Coronary artery (tissue), 2 donors: ENCODE measurements around the gene RABIF.

Source experiments
- DNase-seq: peaks from one replicate; pipeline ENCODE4 v3.0.0-alpha.2; 2017; ENCODE audit warnings: low spot score
- H3K27ac ChIP-seq, 2 donors: fragments of 200-600 bp; sonication (generic); one replicate each; pipeline ENCODE4 v1.5.1; 2016 to 2019
- H3K4me3 ChIP-seq: fragments of 200-600 bp; sonication (generic); 2 replicates; pipeline ENCODE4 v1.5.1; 2016; ENCODE audit warnings: mild to moderate bottlenecking, moderate library complexity
- TF ChIP-seq, protein P1 (sequence below): fragments of 200-600 bp; sonication (generic); IDR thresholded peaks from one replicate; pipeline ENCODE4 v1.5.1; 2019; ENCODE audit warnings: antibody characterized with exemption

Gene RABIF

DNA sequence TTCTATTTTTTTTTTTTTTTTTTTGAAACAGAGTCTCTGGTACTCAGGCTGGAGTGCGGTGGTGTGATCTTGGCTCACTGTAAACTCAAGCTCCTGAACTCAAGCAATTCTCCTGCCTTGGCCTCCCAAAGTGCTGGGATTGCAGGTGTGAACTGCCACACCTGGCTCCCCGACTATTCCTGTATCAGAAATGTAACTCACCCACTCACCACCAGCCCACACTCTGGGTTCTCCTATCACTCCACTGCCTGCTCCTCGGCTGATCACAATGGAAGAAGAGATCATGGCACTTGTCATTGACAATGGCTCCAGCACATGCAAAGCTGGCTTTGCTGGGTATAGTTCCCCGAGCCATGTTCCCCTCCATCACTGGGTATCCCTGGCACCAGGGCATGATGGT is 15.9 kb downstream of the RABIF start:
- TF ChIP-seq, protein P1, sequence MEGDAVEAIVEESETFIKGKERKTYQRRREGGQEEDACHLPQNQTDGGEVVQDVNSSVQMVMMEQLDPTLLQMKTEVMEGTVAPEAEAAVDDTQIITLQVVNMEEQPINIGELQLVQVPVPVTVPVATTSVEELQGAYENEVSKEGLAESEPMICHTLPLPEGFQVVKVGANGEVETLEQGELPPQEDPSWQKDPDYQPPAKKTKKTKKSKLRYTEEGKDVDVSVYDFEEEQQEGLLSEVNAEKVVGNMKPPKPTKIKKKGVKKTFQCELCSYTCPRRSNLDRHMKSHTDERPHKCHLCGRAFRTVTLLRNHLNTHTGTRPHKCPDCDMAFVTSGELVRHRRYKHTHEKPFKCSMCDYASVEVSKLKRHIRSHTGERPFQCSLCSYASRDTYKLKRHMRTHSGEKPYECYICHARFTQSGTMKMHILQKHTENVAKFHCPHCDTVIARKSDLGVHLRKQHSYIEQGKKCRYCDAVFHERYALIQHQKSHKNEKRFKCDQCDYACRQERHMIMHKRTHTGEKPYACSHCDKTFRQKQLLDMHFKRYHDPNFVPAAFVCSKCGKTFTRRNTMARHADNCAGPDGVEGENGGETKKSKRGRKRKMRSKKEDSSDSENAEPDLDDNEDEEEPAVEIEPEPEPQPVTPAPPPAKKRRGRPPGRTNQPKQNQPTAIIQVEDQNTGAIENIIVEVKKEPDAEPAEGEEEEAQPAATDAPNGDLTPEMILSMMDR, result no peak
- Histone ChIP-seq H3K27ac (no peak overlapping the region), H3K4me3 (no peak overlapping the region)
- DNase-seq, result no peak

DNA sequence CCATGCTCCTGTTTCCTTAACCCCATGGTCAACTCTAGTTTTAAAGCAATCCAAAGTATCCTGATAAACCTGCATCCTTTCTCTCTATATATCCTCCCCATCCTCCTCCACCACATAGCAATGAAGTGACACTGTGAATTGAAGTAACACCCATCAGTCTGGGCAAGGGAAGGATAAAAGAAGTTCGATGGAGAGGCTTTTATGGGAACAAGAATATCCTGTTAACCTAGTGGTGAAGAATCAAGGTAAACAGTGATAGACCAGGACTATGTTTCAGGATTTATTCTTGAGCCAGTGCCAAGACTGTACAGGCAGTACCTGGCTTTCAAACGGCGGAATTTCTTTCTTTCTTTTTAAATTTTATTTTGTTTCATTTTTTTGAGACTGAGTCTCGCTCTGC is 17.6 kb downstream of the RABIF start:
- H3K4me3 ChIP-seq, result no peak overlapping the region
- no peak for DNase-seq
- TF ChIP-seq, protein P1, result no peak
- H3K27ac ChIP-seq, result no peak overlapping the region

GRCh38 chr1:202862679-202863560 is 26.0 kb downstream of the RABIF start:
- no peak overlapping the region for H3K27ac ChIP-seq

DNA sequence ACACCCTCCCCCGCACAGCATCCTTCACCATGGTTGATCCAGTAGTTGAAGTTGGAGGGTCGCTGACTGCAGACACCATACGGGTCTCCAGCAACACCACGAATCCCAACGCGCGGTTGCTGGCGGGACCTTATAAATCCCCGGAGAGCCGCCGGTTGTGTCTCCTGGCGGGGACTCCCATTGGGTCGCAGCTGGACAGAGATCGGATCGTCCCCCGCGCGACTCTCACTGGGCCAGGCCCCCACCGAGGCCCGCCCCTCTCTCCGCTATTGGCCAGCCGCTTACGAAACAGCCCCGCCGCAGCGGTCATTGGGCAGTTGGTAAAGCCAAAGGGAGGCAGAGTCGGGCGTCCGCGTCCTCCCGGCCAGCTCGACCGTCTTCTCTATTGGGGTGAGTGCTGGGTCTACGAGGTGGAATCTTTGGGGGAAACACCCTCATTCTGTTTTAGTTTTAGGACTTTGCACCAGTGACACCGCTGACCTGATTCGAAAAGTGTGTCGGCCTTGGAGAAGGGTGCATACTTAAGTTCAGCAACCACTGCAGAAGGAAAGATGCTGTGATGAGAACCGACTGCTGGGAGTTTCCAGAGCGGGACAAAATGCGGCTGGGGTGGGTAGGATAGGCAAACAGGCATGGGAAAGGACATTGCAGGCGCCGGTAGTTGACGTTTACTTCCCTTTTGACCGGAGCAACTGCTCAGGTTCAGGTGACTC is 27.4 kb downstream of the RABIF start:
- Histone ChIP-seq H3K27ac (peak overlapping the region in 1 of 2 donors; percentile 22), H3K4me3 (peak overlapping the region; percentile 89)
- TF ChIP-seq, protein P1, result no peak
- peak; percentile 96 for DNase-seq

More at GRCh38 chr1:202862679-202863560, 26.0 kb downstream of the RABIF start:
- H3K4me3 ChIP-seq, result no peak overlapping the region
- TF ChIP-seq, protein P1, result no peak
- DNase-seq, result no peak

DNA sequence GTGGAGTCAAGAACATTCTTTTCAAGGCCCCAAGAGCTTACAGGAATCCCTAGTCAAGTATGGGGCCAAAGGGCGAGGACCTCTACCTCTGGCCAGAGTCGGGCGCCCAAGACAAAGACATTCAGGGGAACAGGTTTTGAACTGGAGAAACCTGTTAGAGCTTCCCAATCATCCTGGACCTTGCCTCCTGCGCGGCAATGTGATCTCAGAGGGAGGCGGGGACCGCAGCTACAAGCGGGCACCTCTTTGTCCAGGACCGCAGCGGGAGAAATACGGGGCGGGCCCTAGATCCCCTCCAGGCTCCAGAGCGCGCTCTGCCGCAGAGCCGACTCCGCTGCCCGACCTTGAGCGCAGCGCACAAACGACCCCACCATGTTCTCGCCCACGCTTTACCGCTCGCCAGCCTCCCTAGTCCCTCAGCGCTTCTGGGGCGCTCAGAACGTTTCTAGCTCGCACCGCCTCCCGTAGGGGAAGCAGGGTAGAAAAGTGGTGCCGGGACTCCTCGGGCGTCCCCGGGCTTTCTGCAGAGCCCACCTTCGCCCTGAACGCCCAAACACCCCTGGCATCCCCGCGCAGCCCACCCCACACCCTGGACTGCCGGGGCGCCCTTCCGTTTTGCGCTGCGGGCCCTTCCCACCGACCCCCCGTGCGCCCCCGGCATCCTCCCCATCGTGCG is 28.1 kb downstream of the RABIF start:
- Histone ChIP-seq H3K4me3 (peak overlapping the region; percentile 89), H3K27ac (peak overlapping the region in 1 of 2 donors; percentile 22)
- TF ChIP-seq, protein P1, result no peak
- DNase-seq, result no peak

DNA sequence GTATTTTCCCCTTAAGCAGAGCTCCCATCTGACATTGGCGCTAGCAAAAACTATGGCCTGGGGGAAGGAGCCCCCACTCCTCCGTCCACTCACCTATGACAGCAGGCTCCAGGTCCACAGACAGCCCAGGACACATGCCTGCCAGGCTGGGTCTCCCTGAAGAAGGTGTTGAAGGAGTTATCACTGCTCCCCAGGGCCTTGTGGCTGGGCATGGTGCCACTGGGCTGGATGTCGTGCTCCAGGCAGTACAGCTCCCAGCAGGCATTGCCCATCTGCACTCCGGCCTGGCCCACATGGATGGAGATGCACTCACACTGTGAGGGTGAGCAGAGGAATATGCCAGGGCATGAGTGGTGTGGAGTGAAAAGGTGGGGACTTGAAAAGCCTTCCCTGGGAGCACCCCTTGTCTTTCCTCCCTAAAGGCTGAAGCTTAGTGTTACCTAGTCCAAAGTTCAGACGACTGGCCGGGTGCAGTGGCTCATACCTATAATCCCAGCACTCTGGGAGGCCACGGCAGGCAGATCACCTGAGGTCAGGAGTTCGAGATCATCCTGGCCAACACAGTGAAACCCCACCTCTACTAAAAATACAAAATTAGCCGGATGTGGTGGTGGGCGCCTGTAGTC is 30.0 kb downstream of the RABIF start:
- H3K27ac ChIP-seq, result peak overlapping the region in 1 of 2 donors; percentile 70
- TF ChIP-seq, protein P1, result no peak
- H3K4me3 ChIP-seq, result no peak overlapping the region
- no peak for DNase-seq
